ENCODE data around the gene TAS2R31.

Gene TAS2R31

DNA sequence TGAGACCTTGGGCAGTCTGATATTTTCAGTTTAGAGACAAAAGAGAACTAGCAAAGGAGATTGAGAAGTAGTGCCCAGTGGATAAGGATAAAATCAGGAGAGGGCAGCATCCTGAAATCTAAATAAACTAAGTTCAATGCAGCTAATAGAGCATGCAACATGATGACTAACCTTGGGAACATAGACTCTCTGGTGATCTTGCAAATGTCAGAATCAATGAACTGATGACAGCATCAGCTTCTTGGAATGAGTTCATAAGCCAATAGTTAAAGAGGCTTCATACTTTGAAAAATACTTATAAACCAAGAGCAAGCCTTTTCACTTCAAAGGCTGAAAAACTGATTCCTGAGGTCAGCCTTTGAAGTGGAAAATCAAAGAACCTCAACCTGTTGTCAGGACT, 17.0 kb downstream of the TAS2R31 start:
- H3K36me3 ChIP-seq (ENCODE audit: control insufficient read depth, low read length), result no peaks in the 10 kb centered on the region
- no peaks in the 10 kb centered on the region for H3F3A ChIP-seq (ENCODE audit: control insufficient read depth, insufficient read depth)
- H3K27ac ChIP-seq (ENCODE audit: low read depth, low read length), result no peak overlapping the region
- no peaks in the 10 kb centered on the region for H3K9me3 ChIP-seq (ENCODE audit: control insufficient read depth, insufficient read depth, low read length)
- H3K4me1 ChIP-seq (ENCODE audit: control insufficient read depth, low read length), result no peaks in the 10 kb centered on the region
- TF ChIP-seq, protein P1, sequence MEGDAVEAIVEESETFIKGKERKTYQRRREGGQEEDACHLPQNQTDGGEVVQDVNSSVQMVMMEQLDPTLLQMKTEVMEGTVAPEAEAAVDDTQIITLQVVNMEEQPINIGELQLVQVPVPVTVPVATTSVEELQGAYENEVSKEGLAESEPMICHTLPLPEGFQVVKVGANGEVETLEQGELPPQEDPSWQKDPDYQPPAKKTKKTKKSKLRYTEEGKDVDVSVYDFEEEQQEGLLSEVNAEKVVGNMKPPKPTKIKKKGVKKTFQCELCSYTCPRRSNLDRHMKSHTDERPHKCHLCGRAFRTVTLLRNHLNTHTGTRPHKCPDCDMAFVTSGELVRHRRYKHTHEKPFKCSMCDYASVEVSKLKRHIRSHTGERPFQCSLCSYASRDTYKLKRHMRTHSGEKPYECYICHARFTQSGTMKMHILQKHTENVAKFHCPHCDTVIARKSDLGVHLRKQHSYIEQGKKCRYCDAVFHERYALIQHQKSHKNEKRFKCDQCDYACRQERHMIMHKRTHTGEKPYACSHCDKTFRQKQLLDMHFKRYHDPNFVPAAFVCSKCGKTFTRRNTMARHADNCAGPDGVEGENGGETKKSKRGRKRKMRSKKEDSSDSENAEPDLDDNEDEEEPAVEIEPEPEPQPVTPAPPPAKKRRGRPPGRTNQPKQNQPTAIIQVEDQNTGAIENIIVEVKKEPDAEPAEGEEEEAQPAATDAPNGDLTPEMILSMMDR (IDR thresholded peaks at IDR 0.05; ENCODE audit: low read depth, low read length, poor library complexity, severe bottlenecking), result no peak
- no peak for TF ChIP-seq EZH2phosphoT487 (IDR thresholded peaks at IDR 0.05; ENCODE audit: borderline replicate concordance, low read length)
- H4K20me1 ChIP-seq (ENCODE audit: control insufficient read depth, insufficient read depth, low read depth, low read length), result no peaks in the 10 kb centered on the region
- no peaks in the 10 kb centered on the region for H3K79me2 ChIP-seq (ENCODE audit: control insufficient read depth, low read length)
- H3K9me2 ChIP-seq (replicated peaks; ENCODE audit: control insufficient read depth, low read length), result no peaks in the 10 kb centered on the region
- H3K27me3 ChIP-seq (ENCODE audit: control insufficient read depth, low read length), result no peaks in the 10 kb centered on the region
- H3K4me3 ChIP-seq (ENCODE audit: low read length), result no peak overlapping the region
- H3K4me2 ChIP-seq (ENCODE audit: low read length), result no peak overlapping the region

DNA sequence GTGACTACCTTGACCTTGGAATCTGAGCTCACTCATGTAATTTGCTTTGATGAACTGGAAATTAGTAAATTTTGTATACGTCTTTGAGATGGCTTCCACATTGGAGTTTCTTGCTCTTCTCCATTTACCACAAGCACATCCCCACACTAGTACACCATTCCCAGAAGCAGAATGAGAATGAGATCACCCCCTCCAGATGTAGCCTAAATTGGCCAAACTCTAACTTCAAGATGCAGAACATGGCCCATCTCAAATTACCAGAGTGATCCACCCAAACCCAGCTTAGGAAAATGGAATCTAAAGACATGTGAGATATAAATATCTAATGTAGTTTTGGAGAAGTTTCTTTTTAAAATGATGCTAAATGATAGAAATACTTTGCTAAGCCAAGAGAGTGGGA, 23.6 kb downstream of the TAS2R31 start:
- no peak overlapping the region for H3K27ac ChIP-seq (ENCODE audit: low read depth, low read length)
- no peak overlapping the region for H3K4me3 ChIP-seq (ENCODE audit: low read length)
- TF ChIP-seq EZH2phosphoT487 (IDR thresholded peaks at IDR 0.05; ENCODE audit: borderline replicate concordance, low read length), result no peak
- TF ChIP-seq, protein P1 (IDR thresholded peaks at IDR 0.05; ENCODE audit: low read depth, low read length, poor library complexity, severe bottlenecking), result no peak
- H3K4me1 ChIP-seq (ENCODE audit: control insufficient read depth, low read length), result no peaks in the 10 kb centered on the region
- no peaks in the 10 kb centered on the region for H4K20me1 ChIP-seq (ENCODE audit: control insufficient read depth, insufficient read depth, low read depth, low read length)
- H3K27me3 ChIP-seq (ENCODE audit: control insufficient read depth, low read length), result no peaks in the 10 kb centered on the region
- H3K36me3 ChIP-seq (ENCODE audit: control insufficient read depth, low read length), result no peaks in the 10 kb centered on the region
- no peaks in the 10 kb centered on the region for H3K79me2 ChIP-seq (ENCODE audit: control insufficient read depth, low read length)
- H3K9me3 ChIP-seq (ENCODE audit: control insufficient read depth, insufficient read depth, low read length), result no peaks in the 10 kb centered on the region
- no peaks in the 10 kb centered on the region for H3K9me2 ChIP-seq (replicated peaks; ENCODE audit: control insufficient read depth, low read length)
- no peaks in the 10 kb centered on the region for H3F3A ChIP-seq (ENCODE audit: control insufficient read depth, insufficient read depth)
- no peak overlapping the region for H3K4me2 ChIP-seq (ENCODE audit: low read length)

DNA sequence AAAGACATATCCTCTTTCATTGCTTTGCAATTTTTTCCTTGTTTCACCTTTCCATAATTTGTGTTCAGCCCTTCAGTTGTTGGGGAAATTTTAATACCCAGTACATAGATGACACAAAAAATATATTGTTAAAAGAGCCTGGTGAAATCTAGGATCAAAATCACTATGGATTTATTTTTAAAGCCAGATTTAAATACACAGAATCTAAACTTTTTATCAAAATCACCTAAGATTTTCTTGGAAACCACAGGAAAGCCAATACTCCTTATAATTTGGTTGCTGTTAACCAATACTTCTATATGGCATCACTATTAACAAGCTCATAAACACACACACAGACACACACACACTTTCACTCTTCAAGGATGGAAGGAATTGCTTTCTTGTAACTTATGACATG, 33.0 kb downstream of the TAS2R31 start, which contains the start of gene TAS2R20:
Gene TAS2R20 (minus strand): TSS at position 101 of the 400 bp plus-strand sequence. CDS start 429 bp downstream, outside the sequence.
- H4K20me1 ChIP-seq (ENCODE audit: control insufficient read depth, insufficient read depth, low read depth, low read length), result no peaks in the 10 kb centered on the region
- H3F3A ChIP-seq (ENCODE audit: control insufficient read depth, insufficient read depth), result no peaks in the 10 kb centered on the region
- H3K79me2 ChIP-seq (ENCODE audit: control insufficient read depth, low read length), result no peaks in the 10 kb centered on the region
- no peaks in the 10 kb centered on the region for H3K27me3 ChIP-seq (ENCODE audit: control insufficient read depth, low read length)
- H3K4me3 ChIP-seq (ENCODE audit: low read length), result no peak within 1 kb of the TSS
- H3K4me2 ChIP-seq (ENCODE audit: low read length), result no peak within 1 kb of the TSS
- TF ChIP-seq EZH2phosphoT487 (IDR thresholded peaks at IDR 0.05; ENCODE audit: borderline replicate concordance, low read length), result no peak
- TF ChIP-seq, protein P1 (IDR thresholded peaks at IDR 0.05; ENCODE audit: low read depth, low read length, poor library complexity, severe bottlenecking), result no peak
- no peak within 1 kb of the TSS for H3K27ac ChIP-seq (ENCODE audit: low read depth, low read length)
- H3K36me3 ChIP-seq (ENCODE audit: control insufficient read depth, low read length), result no peaks in the 10 kb centered on the region
- H3K4me1 ChIP-seq (ENCODE audit: control insufficient read depth, low read length), result no peaks in the 10 kb centered on the region
- H3K9me2 ChIP-seq (replicated peaks; ENCODE audit: control insufficient read depth, low read length), result no peaks in the 10 kb centered on the region
- H3K9me3 ChIP-seq (ENCODE audit: control insufficient read depth, insufficient read depth, low read length), result no peaks in the 10 kb centered on the region
